ENCODE results near the gene NTSR2. TPM values are rescaled to one million over a fixed set of nuclear protein-coding genes. Genes with fewer than 3 reads are reported as not detected.

Gene NTSR2
- total and polyA plus RNA-seq, 10 of the 15 experiments (the other 5 are each of a cell fraction or from before 2014, with no cell fraction given) = not detected

DNA sequence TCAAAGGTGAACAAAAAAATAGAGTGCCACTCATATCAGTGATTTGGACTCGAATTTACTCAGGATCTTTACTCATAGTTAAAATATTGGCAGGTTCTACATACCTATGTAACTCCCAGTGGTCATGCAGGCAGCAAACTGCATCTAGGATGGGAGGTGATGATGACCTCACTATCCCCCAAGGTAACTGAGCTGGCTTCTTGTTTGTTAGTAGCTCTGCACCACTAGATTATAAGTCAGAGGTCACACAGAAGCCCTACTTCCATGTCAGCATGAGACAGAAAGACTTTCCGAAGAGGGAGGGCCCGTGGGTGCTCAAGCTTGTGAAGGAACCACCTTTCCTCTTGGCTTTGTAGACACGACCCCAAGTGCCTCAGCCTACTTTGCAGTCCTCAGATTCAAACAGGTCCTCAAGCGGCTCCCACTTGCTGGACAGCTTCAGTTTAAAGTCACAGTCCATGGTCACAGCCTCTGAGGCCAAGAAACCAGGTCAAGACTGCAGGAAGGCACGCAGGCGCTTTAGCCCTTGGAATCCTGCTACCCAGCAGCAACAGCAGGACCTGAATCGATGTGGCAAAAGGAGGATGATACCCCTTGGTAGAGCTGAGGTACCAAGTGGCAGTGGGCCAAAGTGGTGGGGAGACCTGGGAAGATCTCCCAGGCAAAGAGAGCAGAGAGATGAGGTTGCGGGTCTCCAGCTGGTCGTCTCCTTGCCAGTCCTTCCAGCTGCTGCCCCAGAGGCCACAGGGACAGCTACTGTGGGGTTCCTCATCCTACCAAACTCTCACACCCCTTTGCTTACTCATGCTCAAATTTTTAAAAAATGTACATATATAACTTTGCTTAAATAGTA is 4.3 kb downstream of the NTSR2 start:
- DNase-seq (ENCODE audit: low read depth, low spot score) (no peak), ATAC-seq (no peak), FAIRE-seq (no peak)
- no peak overlapping the region for H3K9ac ChIP-seq (ENCODE audit: control insufficient read depth, insufficient read depth, low read length)
- TF ChIP-seq HDAC2 (IDR thresholded peaks at IDR 0.05) (no peak), IRF4 (IDR thresholded peaks at IDR 0.05; ENCODE audit: low read depth, low read length) (no peak)
- TF ChIP-seq, protein P1, sequence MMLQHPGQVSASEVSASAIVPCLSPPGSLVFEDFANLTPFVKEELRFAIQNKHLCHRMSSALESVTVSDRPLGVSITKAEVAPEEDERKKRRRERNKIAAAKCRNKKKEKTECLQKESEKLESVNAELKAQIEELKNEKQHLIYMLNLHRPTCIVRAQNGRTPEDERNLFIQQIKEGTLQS (IDR thresholded peaks at IDR 0.05; ENCODE audit: borderline replicate concordance, extremely low read depth, low read depth, low read length) = no peak
- TF ChIP-seq, protein P2, sequence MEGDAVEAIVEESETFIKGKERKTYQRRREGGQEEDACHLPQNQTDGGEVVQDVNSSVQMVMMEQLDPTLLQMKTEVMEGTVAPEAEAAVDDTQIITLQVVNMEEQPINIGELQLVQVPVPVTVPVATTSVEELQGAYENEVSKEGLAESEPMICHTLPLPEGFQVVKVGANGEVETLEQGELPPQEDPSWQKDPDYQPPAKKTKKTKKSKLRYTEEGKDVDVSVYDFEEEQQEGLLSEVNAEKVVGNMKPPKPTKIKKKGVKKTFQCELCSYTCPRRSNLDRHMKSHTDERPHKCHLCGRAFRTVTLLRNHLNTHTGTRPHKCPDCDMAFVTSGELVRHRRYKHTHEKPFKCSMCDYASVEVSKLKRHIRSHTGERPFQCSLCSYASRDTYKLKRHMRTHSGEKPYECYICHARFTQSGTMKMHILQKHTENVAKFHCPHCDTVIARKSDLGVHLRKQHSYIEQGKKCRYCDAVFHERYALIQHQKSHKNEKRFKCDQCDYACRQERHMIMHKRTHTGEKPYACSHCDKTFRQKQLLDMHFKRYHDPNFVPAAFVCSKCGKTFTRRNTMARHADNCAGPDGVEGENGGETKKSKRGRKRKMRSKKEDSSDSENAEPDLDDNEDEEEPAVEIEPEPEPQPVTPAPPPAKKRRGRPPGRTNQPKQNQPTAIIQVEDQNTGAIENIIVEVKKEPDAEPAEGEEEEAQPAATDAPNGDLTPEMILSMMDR (IDR thresholded peaks at IDR 0.05 in 2 of 3, conservative IDR thresholded peaks at IDR 0.05 in 1 of 3; ENCODE audit: control insufficient read depth in 2 of 3, extremely low read depth in 1 of 3, insufficient read depth in 1 of 3, low read depth in 3 of 3, low read length in 3 of 3) = no peak
- SMC1A ChIA-PET (ENCODE audit: uncharacterized antibody, unreplicated experiment) = interaction anchor here (0.8 kb wide), 1 partner anchor 12 kb away, joined by 3 read pairs; no protein-coding TSS in a partner anchor
- H3K4me2 ChIP-seq (ENCODE audit: control insufficient read depth, insufficient read depth) = no peak overlapping the region
- 33% methylated on average over 10 of the region's 10 CpGs for WGBS (ENCODE audit: insufficient coverage, insufficient replicate concordance, low lambda C conversion rate, missing lambda C conversion rate)
- H3K27ac ChIP-seq (ENCODE audit: control insufficient read depth, insufficient read depth) = no peak overlapping the region
- intact Hi-C loops (cut with micrococcal nuclease; ENCODE audit: unreplicated experiment) = no loop called here
- H4K20me1 ChIP-seq (ENCODE audit: control insufficient read depth, insufficient read depth) = no peaks in the 10 kb centered on the region
- no TSS peak for BruUV-seq (replicated peaks)
- POLR2A ChIA-PET = interaction anchor here (0.6 kb wide), 1 partner anchor 1375 kb away, joined by 4 read pairs; no protein-coding TSS in a partner anchor
- no peaks in the 10 kb centered on the region for H3K79me2 ChIP-seq (ENCODE audit: control insufficient read depth, insufficient read depth, low read length)
- H3K36me3 ChIP-seq (ENCODE audit: control insufficient read depth in 2 of 2, insufficient read depth in 2 of 2, low read length in 1 of 2) = no peaks in the 10 kb centered on the region
- in situ Hi-C loops (cut with MboI) = no loop called here
- H3K27me3 ChIP-seq (replicated peaks in 1 of 2; ENCODE audit: control insufficient read depth in 2 of 2, insufficient read depth in 2 of 2, low read length in 1 of 2) = no peaks in the 10 kb centered on the region; a peak in 1 of 4 replicates
- H3K4me3 ChIP-seq = no peak overlapping the region
- H3K9me3 ChIP-seq (replicated peaks; ENCODE audit: control insufficient read depth, insufficient read depth, low read length) = no peaks in the 10 kb centered on the region; the same call in 2 of the 3 replicates
- RAD21 ChIA-PET (ENCODE audit: unreplicated experiment) = no interaction called here
- no peak overlapping the region for H2AFZ ChIP-seq (ENCODE audit: control insufficient read depth, low read depth, low read length)
- no peaks in the 10 kb centered on the region for H3K4me1 ChIP-seq (ENCODE audit: control insufficient read depth, insufficient read depth, low read length)
- CTCF ChIA-PET = interaction anchor here (2.0 kb wide), 1 partner anchor 15 kb away, joined by 5 read pairs; no protein-coding TSS in a partner anchor
